ENCODE measurements around the gene ELFN2.

The ELFN2 gene

GRCh38 chr22:37448516-37449127, 21.3 kb upstream of the ELFN2 start:
- Histone ChIP-seq H2AFZ (ENCODE audit: low read length) (no peak overlapping the region), H4K91ac (ENCODE audit: low read depth, low read length, poor library complexity) (no peak overlapping the region), H2BK12ac (ENCODE audit: low read length) (no peak overlapping the region), H3K9me3 (replicated peaks in 1 of 2; ENCODE audit: control insufficient read depth in 2 of 2, insufficient read depth in 1 of 2, low read depth in 1 of 2, low read length in 2 of 2) (no peaks in the 10 kb centered on the region), H3K23ac (ENCODE audit: low read depth, low read length, poor library complexity) (peak overlapping the region; percentile 68), H3K14ac (ENCODE audit: low read length) (no peak overlapping the region), H3K27ac (replicated peaks; ENCODE audit: low read length) (no peak overlapping the region), H2AK5ac (ENCODE audit: low read depth, low read length) (peak overlapping the region; percentile 71), H3K4me1 (ENCODE audit: control insufficient read depth in 2 of 2, insufficient read depth in 1 of 2, low read depth in 1 of 2, low read length in 2 of 2) (peaks cover 0 to 8% of the 10 kb centered on the region in 2 donors), H2BK120ac (ENCODE audit: low read depth, low read length) (no peak overlapping the region), H2BK5ac (ENCODE audit: low read length) (no peak overlapping the region), H4K8ac (ENCODE audit: low read depth, low read length) (no peak overlapping the region), H3K4me2 (ENCODE audit: insufficient read depth, low read length, poor library complexity, severe bottlenecking) (no peak overlapping the region), H3K18ac (ENCODE audit: low read length) (peak overlapping the region; percentile 81), H3K4ac (ENCODE audit: low read length) (peak overlapping the region; percentile 70), H2BK15ac (ENCODE audit: low read length) (peak overlapping the region; percentile 40), H3K27me3 (ENCODE audit: control insufficient read depth in 3 of 3, insufficient read depth in 3 of 3, low read depth in 1 of 3, low read length in 3 of 3) (peaks cover 0 to 12% (median 0%) of the 10 kb centered on the region in 3 experiments), H3K79me1 (ENCODE audit: low read depth, low read length) (no peaks in the 10 kb centered on the region), H3K9ac (ENCODE audit: low read depth, low read length, poor library complexity) (peak overlapping the region; percentile 2), H3K36me3 (replicated peaks in 1 of 2; ENCODE audit: control insufficient read depth in 2 of 2, insufficient read depth in 2 of 2, low read length in 2 of 2) (no peaks in the 10 kb centered on the region), H3K4me3 (ENCODE audit: low read length in 2 of 2) (no peak overlapping the region)
- WGBS, 2 donors (ENCODE audit: extremely low coverage in 2 of 2, insufficient read length in 2 of 2, insufficient replicate concordance in 1 of 2): no CpG with 5 or more reads among the region's 18 CpGs
- no peak for DNase-seq (ENCODE audit: low spot score)

- Histone ChIP-seq H3K79me1 (ENCODE audit: low read depth, low read length) (no peaks in the 10 kb centered on the region), H3K4ac (ENCODE audit: low read length) (no peak overlapping the region), H4K91ac (ENCODE audit: low read depth, low read length, poor library complexity) (no peak overlapping the region), H3K9me3 (replicated peaks in 1 of 2; ENCODE audit: control insufficient read depth in 2 of 2, insufficient read depth in 1 of 2, low read depth in 1 of 2, low read length in 2 of 2) (peaks cover 0 to 5% of the 10 kb centered on the region in 2 donors), H3K9ac (ENCODE audit: low read depth, low read length, poor library complexity) (no peak overlapping the region), H3K14ac (ENCODE audit: low read length) (no peak overlapping the region), H2BK12ac (ENCODE audit: low read length) (no peak overlapping the region), H2BK5ac (ENCODE audit: low read length) (no peak overlapping the region), H3K4me3 (ENCODE audit: low read length in 2 of 2) (no peak overlapping the region), H3K23ac (ENCODE audit: low read depth, low read length, poor library complexity) (no peak overlapping the region), H2BK15ac (ENCODE audit: low read length) (no peak overlapping the region), H3K4me1 (ENCODE audit: control insufficient read depth in 2 of 2, insufficient read depth in 1 of 2, low read depth in 1 of 2, low read length in 2 of 2) (peaks cover 0 to 8% of the 10 kb centered on the region in 2 donors), H3K18ac (ENCODE audit: low read length) (no peak overlapping the region), H2AFZ (ENCODE audit: low read length) (no peak overlapping the region), H3K27ac (replicated peaks; ENCODE audit: low read length) (no peak overlapping the region), H3K27me3 (ENCODE audit: control insufficient read depth in 3 of 3, insufficient read depth in 3 of 3, low read depth in 1 of 3, low read length in 3 of 3) (peaks cover 0 to 12% (median 0%) of the 10 kb centered on the region in 3 experiments), H3K36me3 (replicated peaks in 1 of 2; ENCODE audit: control insufficient read depth in 2 of 2, insufficient read depth in 2 of 2, low read length in 2 of 2) (no peaks in the 10 kb centered on the region), H4K8ac (ENCODE audit: low read depth, low read length) (no peak overlapping the region), H2BK120ac (ENCODE audit: low read depth, low read length) (no peak overlapping the region), H2AK5ac (ENCODE audit: low read depth, low read length) (no peak overlapping the region), H3K4me2 (ENCODE audit: insufficient read depth, low read length, poor library complexity, severe bottlenecking) (no peak overlapping the region)
- WGBS, 2 donors (ENCODE audit: extremely low coverage in 2 of 2, insufficient read length in 2 of 2, insufficient replicate concordance in 1 of 2): 100% methylated on average over 2 of the region's 9 CpGs; no CpG with 5 or more reads in 1 of the 2 donors
- no peak for DNase-seq (ENCODE audit: low spot score)
Measured at GRCh38 chr22:37445501-37445900, 18.2 kb upstream of the ELFN2 start.

- peaks cover 0 to 5% of the 10 kb centered on the region in 2 donors for H3K9me3 ChIP-seq (replicated peaks in 1 of 2; ENCODE audit: control insufficient read depth in 2 of 2, insufficient read depth in 1 of 2, low read depth in 1 of 2, low read length in 2 of 2)
- no peak overlapping the region for H3K14ac ChIP-seq (ENCODE audit: low read length)
- no peaks in the 10 kb centered on the region for H3K36me3 ChIP-seq (replicated peaks in 1 of 2; ENCODE audit: control insufficient read depth in 2 of 2, insufficient read depth in 2 of 2, low read length in 2 of 2)
- no peak overlapping the region for H3K9ac ChIP-seq (ENCODE audit: low read depth, low read length, poor library complexity)
- H3K4ac ChIP-seq (ENCODE audit: low read length): no peak overlapping the region
- H4K8ac ChIP-seq (ENCODE audit: low read depth, low read length): no peak overlapping the region
- no peak overlapping the region for H2AFZ ChIP-seq (ENCODE audit: low read length)
- peaks cover 0 to 6% (median 0%) of the 10 kb centered on the region in 3 experiments for H3K27me3 ChIP-seq (ENCODE audit: control insufficient read depth in 3 of 3, insufficient read depth in 3 of 3, low read depth in 1 of 3, low read length in 3 of 3)
- peaks cover 0 to 8% of the 10 kb centered on the region in 2 donors for H3K4me1 ChIP-seq (ENCODE audit: control insufficient read depth in 2 of 2, insufficient read depth in 1 of 2, low read depth in 1 of 2, low read length in 2 of 2)
- H3K27ac ChIP-seq (replicated peaks; ENCODE audit: low read length): no peak overlapping the region
- no peak overlapping the region for H2AK5ac ChIP-seq (ENCODE audit: low read depth, low read length)
- H4K91ac ChIP-seq (ENCODE audit: low read depth, low read length, poor library complexity): no peak overlapping the region
- no peak for DNase-seq (ENCODE audit: low spot score)
- no peak overlapping the region for H3K4me3 ChIP-seq (ENCODE audit: low read length in 2 of 2)
- no peak overlapping the region for H2BK120ac ChIP-seq (ENCODE audit: low read depth, low read length)
- H3K18ac ChIP-seq (ENCODE audit: low read length): no peak overlapping the region
- no peak overlapping the region for H2BK12ac ChIP-seq (ENCODE audit: low read length)
- no peak overlapping the region for H2BK5ac ChIP-seq (ENCODE audit: low read length)
- no peak overlapping the region for H3K4me2 ChIP-seq (ENCODE audit: insufficient read depth, low read length, poor library complexity, severe bottlenecking)
- no peak overlapping the region for H3K23ac ChIP-seq (ENCODE audit: low read depth, low read length, poor library complexity)
- no peaks in the 10 kb centered on the region for H3K79me1 ChIP-seq (ENCODE audit: low read depth, low read length)
- no CpG with 5 or more reads among the region's 7 CpGs for WGBS, 2 donors (ENCODE audit: extremely low coverage in 2 of 2, insufficient read length in 2 of 2, insufficient replicate concordance in 1 of 2)
- no peak overlapping the region for H2BK15ac ChIP-seq (ENCODE audit: low read length)
Measured at GRCh38 chr22:37443977-37444376, 16.7 kb upstream of the ELFN2 start.

GRCh38 chr22:37443086-37443485, 15.8 kb upstream of the ELFN2 start:
- no peak overlapping the region for H3K9ac ChIP-seq (ENCODE audit: low read depth, low read length, poor library complexity)
- no peak overlapping the region for H3K27ac ChIP-seq (replicated peaks; ENCODE audit: low read length)
- H3K4ac ChIP-seq (ENCODE audit: low read length): no peak overlapping the region
- no peak overlapping the region for H3K4me3 ChIP-seq (ENCODE audit: low read length in 2 of 2)
- H3K36me3 ChIP-seq (replicated peaks in 1 of 2; ENCODE audit: control insufficient read depth in 2 of 2, insufficient read depth in 2 of 2, low read length in 2 of 2): no peaks in the 10 kb centered on the region
- H4K91ac ChIP-seq (ENCODE audit: low read depth, low read length, poor library complexity): no peak overlapping the region
- H2AK5ac ChIP-seq (ENCODE audit: low read depth, low read length): no peak overlapping the region
- H2AFZ ChIP-seq (ENCODE audit: low read length): no peak overlapping the region
- no peak overlapping the region for H2BK12ac ChIP-seq (ENCODE audit: low read length)
- peaks cover 0 to 10% (median 0%) of the 10 kb centered on the region in 3 experiments for H3K27me3 ChIP-seq (ENCODE audit: control insufficient read depth in 3 of 3, insufficient read depth in 3 of 3, low read depth in 1 of 3, low read length in 3 of 3)
- H4K8ac ChIP-seq (ENCODE audit: low read depth, low read length): no peak overlapping the region
- H3K23ac ChIP-seq (ENCODE audit: low read depth, low read length, poor library complexity): no peak overlapping the region
- no peak overlapping the region for H2BK120ac ChIP-seq (ENCODE audit: low read depth, low read length)
- H3K4me1 ChIP-seq (ENCODE audit: control insufficient read depth in 2 of 2, insufficient read depth in 1 of 2, low read depth in 1 of 2, low read length in 2 of 2): peaks cover 0 to 5% of the 10 kb centered on the region in 2 donors
- no peak overlapping the region for H3K4me2 ChIP-seq (ENCODE audit: insufficient read depth, low read length, poor library complexity, severe bottlenecking)
- H2BK15ac ChIP-seq (ENCODE audit: low read length): no peak overlapping the region
- H3K18ac ChIP-seq (ENCODE audit: low read length): no peak overlapping the region
- peaks cover 0 to 5% of the 10 kb centered on the region in 2 donors for H3K9me3 ChIP-seq (replicated peaks in 1 of 2; ENCODE audit: control insufficient read depth in 2 of 2, insufficient read depth in 1 of 2, low read depth in 1 of 2, low read length in 2 of 2)
- no peaks in the 10 kb centered on the region for H3K79me1 ChIP-seq (ENCODE audit: low read depth, low read length)
- no peak overlapping the region for H3K14ac ChIP-seq (ENCODE audit: low read length)
- no CpG with 5 or more reads among the region's 7 CpGs for WGBS, 2 donors (ENCODE audit: extremely low coverage in 2 of 2, insufficient read length in 2 of 2, insufficient replicate concordance in 1 of 2)
- DNase-seq (ENCODE audit: low spot score): no peak
- no peak overlapping the region for H2BK5ac ChIP-seq (ENCODE audit: low read length)
